HG02852 (cell line): ENCODE measurements around the gene CEACAM6.
"Not testable (repeated sequence)": the region's sequence is repeated elsewhere in the genome, so short reads cannot be mapped to it uniquely, and the experiment has no call there.

Source experiments
- ATAC-seq: cut with Tn5 transposase; IDR thresholded peaks from one replicate; pipeline ENCODE4 v1.9.1; 2021; ENCODE audit warnings: mild to moderate bottlenecking, moderate library complexity; ENCODE audit not compliant: unreplicated experiment

The CEACAM6 gene

DNA sequence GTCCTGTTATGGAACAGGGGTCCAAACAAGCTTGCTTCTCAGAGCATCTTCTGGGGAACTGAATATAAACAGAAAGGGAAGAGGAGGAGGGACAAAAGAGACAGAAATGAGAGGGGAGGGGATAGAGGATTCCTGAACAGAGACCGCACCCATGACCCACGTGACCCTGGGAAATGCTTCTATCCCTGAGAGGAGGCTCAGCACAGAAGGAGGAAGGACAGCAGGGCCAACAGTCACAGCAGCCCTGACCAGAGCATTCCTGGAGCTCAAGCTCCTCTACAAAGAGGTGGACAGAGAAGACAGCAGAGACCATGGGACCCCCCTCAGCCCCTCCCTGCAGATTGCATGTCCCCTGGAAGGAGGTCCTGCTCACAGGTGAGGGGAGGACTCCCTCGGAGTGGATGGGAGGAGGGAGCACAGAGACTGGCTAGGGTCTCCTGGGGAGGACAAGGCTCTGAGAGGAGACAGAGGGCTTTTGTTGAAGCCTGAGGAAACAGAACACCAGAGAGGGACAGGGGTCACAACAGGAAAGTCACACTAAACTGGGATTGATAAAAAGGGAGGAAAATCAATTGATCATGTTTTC, at the start of gene CEACAM6:
Gene CEACAM6, plus strand, starts transcription at position 203 of the 586 bp plus-strand sequence. Its CDS starts 109 bp downstream, at position 312.
- no peak for ATAC-seq

DNA sequence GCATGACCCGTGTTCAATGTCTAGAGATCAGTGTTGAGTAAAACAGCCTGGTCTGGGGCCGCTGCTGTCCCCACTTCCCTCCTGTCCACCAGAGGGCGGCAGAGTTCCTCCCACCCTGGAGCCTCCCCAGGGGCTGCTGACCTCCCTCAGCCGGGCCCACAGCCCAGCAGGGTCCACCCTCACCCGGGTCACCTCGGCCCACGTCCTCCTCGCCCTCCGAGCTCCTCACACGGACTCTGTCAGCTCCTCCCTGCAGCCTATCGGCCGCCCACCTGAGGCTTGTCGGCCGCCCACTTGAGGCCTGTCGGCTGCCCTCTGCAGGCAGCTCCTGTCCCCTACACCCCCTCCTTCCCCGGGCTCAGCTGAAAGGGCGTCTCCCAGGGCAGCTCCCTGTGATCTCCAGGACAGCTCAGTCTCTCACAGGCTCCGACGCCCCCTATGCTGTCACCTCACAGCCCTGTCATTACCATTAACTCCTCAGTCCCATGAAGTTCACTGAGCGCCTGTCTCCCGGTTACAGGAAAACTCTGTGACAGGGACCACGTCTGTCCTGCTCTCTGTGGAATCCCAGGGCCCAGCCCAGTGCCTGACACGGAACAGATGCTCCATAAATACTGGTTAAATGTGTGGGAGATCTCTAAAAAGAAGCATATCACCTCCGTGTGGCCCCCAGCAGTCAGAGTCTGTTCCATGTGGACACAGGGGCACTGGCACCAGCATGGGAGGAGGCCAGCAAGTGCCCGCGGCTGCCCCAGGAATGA, 48.4 kb upstream of the CEACAM6 start:
- ATAC-seq: no peak

DNA sequence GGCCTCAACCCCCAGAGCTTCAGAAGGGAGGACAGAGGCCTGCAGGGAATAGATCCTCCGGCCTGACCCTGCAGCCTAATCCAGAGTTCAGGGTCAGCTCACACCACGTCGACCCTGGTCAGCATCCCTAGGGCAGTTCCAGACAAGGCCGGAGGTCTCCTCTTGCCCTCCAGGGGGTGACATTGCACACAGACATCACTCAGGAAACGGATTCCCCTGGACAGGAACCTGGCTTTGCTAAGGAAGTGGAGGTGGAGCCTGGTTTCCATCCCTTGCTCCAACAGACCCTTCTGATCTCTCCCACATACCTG, 47.9 kb upstream of the CEACAM6 start:
- ATAC-seq: no peak

DNA sequence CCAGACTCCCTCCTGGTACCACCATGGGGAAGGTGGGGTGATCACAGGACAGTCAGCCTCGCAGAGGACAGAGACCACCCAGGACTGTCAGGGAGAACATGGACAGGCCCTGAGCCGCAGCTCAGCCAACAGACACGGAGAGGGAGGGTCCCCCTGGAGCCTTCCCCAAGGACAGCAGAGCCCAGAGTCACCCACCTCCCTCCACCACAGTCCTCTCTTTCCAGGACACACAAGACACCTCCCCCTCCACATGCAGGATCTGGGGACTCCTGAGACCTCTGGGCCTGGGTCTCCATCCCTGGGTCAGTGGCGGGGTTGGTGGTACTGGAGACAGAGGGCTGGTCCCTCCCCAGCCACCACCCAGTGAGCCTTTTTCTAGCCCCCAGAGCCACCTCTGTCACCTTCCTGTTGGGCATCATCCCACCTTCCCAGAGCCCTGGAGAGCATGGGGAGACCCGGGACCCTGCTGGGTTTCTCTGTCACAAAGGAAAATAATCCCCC, 47.4 kb upstream of the CEACAM6 start:
- no peak for ATAC-seq

DNA sequence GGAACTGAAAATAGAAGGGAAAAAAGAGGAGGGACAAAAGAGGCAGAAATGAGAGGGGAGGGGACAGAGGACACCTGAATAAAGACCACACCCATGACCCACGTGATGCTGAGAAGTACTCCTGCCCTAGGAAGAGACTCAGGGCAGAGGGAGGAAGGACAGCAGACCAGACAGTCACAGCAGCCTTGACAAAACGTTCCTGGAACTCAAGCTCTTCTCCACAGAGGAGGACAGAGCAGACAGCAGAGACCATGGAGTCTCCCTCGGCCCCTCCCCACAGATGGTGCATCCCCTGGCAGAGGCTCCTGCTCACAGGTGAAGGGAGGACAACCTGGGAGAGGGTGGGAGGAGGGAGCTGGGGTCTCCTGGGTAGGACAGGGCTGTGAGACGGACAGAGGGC, 46.8 kb upstream of the CEACAM6 start, which contains the start of gene CEACAM5:
Gene CEACAM5, plus strand, starts transcription at position 146 of the 400 bp plus-strand sequence. Its CDS starts 106 bp downstream, at position 252.
- ATAC-seq: no peak

DNA sequence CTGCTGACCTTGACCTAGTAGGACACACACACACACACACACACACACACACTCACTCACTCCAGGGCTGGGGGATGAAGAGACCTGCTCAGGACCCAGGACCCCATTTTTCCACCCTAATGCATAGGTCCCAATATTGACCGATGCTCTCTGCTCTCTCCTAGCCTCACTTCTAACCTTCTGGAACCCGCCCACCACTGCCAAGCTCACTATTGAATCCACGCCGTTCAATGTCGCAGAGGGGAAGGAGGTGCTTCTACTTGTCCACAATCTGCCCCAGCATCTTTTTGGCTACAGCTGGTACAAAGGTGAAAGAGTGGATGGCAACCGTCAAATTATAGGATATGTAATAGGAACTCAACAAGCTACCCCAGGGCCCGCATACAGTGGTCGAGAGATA, 45.8 kb upstream of the CEACAM6 start:
- ATAC-seq: not testable (repeated sequence)

DNA sequence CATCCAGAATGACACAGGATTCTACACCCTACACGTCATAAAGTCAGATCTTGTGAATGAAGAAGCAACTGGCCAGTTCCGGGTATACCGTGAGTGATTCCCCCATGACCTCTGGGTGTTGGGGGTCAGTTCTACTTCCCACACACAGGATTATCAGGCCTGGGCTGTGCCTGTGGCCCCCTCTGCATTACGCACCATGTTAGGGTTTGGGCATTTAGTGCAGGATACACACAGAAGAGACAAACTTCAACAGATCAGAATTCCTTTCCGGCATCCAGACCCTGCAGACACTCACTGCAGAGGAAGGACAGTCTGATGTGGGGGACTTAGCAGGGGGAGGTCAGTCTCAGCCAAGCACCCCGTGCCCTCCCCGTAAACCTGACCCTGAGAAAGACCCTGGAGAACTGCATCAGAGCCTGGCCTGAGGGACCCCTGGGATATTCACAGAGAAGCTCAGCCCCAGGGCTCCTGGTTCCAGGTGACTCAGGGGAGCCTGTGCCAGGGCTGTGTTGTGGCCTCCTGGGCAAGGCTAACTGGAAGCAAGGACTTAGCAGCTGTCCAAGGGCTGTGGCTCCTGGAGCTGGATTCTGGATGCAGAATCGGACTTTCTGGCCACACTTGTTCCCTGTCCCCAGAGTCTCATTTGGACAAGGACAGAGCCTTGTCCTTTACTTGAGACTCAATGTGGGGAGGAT, 45.2 kb upstream of the CEACAM6 start:
- no peak for ATAC-seq

DNA sequence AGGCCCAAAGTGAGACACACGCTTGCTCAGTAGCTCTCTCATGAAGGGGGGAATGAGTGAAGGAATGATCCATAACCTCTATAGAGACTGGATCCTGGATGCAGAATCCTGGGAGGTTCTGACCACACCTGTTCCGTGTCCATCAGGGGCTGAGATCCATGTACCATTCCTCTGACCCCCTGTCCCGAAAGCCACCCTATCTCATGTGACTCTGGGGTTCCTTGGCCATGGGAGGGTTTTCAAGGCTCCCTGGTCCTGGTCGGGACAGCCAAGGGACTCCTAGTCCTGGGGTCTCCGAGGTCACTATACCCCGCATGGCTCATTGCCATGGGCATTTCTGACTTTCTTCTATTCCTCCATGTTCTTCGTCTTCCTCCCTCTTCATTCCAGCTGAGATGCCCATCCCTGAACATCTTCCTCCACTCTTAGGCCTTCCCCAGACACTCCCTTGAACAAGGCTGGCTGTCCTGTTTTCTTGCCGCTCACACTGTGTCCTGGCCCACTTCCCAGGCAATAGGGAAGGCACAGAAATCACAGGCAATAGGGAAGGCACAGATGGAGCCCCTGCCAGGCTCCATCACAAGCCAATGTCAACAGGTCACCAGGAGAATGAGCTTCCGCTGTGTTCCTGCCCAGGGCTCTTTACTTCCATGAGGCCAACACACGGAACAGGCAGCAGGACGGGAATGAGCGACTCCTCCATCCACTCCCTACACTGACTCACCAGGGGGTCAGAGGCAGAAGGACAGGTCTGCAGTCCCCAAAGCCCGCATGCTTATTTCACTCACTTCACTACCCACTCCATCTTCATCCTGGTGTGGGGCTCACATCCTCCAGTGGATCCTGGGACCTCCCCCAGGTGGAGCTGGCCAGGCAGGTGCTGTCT, 43.7 kb upstream of the CEACAM6 start:
- no peak for ATAC-seq

DNA sequence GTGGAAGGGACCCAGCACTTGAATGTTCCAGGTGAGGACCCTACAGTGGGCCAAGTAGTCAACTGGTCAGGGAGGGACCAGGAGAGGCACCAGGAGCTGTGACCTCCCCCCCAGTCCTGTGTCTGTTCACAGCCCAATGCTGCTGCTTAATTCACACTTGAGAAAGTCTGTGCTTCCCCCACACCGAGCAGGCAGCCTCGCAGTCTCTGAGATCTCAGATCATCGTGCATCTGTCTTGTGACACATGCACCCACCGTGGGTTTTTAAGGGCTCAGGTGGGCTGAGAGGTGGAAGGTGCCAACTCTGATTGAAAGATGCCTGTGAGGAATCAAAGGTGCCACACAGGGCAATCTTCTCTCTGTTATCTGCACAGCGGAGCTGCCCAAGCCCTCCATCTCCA, 40.7 kb upstream of the CEACAM6 start:
- no peak for ATAC-seq

DNA sequence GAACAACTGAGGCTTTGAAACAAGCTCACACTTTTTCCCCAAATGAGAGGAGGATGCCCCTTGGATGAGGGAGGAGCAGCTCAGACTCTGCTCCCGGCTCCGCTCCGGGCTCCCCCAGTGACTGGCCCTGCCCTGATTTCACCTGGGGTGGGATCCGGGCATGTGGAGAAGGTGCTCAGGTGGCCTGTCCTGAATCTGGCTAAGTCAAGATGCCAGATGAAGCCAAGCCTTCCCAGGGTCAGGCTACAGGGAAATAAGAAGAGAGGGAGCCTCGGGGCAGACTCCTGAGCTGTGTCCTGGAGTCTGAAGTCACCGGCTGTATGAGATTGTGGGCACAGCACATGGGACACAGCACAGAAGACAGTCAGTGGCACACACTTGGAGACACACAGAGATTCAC, 36.6 kb upstream of the CEACAM6 start:
- no peak for ATAC-seq

DNA sequence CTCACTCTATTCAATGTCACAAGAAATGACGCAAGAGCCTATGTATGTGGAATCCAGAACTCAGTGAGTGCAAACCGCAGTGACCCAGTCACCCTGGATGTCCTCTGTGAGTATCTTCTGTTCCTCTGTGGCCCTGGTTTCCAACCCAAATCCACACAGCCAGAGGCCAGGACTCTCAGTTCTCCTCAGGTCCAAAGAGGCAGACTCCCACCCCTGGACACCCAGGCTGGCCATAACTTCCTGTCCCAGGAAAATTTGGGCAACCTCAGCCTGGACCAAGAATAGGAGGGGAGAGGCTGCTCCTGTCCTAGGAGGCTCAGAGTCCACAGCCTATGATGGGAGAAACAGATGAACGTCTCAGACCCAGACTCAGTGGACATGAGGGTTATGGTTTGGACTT, 35.2 kb upstream of the CEACAM6 start:
- ATAC-seq: no peak

DNA sequence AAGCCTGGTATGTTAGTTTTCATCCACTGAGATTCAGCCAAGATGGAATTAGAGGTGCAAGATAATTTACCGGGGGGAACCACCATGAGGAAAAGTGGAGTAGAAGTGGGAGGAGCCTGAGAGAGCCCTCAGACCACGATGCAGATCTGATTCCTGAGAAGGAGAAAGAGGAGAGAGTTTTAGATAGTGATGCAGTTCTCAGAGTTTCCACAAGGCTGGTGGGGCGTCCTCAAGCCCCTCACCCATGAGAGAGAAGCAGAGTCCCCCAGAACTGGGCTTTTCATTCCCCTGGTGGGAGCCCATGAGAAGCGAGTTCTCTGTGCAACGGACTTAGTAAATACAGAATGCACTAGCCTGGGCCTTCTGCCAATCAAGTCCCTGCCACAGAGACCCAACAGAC, 28.8 kb upstream of the CEACAM6 start:
- no peak for ATAC-seq

DNA sequence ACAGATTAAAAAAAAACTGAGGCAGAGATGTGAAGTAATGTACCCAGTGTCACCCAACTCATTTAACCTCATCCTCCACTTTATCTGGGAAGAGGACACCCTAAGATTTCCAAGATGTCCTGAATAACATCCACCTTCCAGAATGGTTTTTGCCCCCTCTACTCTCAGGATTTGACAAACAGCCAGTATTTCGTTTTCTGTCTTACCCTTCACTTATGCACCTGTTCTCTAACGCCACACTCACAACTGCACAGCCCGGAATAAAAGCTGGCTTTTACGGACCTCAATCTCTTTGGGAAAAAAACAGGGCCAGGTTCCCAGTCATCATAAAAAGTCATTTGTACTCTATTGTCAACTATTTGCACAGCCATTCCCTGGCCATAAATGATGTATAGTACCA, 21.2 kb upstream of the CEACAM6 start:
- ATAC-seq: no peak

DNA sequence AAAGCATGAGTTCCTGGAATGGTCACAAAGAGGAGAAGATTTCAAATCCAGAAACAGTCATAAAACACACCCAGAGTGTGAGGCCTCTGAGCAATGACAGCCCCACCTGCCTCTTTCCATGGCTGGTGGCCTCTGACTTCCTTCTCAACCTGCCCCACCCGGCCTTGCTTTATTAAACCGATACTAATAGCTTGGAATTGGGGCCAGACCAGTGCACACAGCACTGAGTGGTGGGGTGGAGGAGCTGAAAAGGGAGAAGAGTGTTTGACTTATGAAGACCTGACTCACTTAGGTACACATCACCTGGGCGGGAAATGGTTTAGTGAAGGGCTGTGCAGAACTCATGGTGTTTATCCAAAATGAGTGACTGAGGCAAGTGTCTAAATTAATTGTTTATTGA, 20.7 kb upstream of the CEACAM6 start:
- no peak for ATAC-seq

DNA sequence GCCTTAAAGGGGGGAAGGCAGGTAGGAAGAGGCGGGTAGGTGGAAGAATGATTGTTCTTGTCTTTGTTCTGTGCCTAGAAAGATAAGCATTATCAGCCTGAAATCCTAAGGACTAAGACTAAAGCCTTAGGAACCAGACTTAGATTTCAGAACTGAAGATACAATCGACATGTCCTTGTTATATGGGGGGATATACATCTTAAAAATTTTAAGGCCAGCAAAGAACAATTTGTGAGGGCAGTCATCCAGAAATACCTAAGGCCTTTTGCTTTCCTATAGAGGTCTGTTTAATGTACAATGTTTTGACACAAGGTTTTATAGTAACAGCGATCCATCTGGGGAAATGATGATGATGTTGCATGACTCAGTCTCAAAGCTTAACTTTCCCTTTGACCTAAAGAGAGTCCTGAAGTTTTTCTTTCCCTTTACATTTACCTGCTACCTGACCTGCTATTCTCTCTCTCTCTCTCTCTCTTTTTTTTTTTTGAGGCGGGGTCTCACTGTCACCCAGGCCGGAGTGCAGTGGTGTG, 20.2 kb upstream of the CEACAM6 start:
- no peak for ATAC-seq

DNA sequence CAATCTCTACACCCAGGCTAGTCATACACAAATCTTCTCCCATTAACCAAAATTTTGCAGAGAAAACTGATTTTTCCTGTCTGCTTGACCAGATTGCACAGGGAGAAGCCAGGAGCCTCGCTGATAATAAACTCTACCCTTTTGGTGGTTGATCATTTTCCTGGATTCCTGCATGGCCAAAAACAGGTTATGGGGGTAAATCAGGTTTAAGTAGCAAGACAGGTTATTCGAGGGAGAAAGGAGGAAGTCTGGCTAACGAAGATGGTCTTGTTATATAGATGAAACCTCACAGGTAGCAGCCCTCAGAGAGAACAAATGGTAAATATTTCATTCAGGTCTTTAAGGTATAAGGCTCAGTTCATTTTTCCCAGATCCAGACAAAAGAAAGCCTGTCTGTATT, 16.0 kb upstream of the CEACAM6 start:
- no peak for ATAC-seq

DNA sequence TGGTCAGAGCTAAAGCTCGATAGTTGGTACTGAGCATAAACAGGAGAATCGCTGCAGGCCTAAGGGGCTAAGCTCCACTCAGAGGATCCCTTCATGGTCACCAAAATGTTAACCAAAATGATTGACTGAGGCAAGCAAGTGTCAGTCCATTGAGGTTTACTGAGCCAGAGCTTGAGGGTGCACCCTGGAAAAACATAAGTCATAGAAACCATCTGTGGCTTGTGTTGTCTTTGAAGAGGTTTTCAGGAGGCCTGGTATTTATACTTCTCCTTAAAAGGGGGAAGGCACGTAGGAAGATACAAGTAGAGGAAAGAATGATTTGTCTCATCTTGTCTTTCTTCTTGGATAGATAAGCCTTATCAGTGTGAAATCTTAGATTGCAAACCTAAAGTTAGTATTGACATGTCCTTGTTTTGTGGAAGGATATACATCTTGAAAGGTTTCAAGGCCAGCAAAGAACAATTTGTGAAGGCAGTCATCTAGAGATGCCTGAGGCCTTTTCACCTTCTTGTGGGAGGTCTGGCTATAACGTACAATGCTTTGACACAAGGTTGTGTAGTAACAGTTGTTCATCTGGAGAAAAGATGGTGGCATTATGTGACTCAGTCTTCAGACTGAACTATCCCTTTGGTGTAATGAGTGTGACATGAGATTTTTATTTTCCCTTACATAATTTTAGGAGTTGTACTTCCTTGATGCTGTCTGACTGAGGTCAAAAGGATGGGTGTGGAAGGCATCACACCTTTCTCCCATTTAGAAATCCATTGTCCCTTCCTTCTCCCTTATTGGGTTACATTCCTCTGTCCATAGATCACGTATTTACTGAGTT, 14.7 kb upstream of the CEACAM6 start:
- no peak for ATAC-seq

DNA sequence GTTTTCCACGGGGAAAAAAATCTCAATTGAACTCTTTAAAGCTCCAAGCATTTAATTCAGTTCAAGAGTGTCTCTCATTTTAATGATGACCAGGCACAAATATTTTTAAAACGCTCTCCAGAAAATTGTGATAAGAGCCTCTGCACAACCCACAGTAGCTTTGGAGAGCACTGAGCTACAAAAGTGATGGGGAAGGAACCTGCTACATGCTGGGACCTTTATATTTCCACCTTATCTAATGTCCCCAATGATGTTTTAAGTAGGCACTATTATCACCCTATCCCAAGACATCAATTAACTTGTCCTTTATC, 14.1 kb upstream of the CEACAM6 start:
- ATAC-seq: no peak

DNA sequence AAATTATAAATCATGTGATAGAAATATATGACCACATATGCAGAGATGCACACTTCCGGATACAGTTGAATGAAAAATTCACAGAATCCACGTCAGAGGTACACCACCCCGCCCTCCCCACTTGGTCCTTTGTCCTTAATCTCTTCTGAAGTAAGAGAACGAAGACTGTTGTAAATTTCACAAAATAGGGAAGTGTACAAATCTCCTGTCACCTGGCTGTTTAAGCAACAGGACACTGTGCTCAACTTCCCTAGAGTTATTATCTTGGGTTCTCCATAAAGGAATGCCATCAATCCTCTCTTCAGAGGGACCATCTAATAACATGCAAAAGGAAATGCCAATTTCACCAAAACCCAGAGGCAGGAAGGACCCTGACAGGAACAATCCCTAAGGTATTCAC, 10.5 kb upstream of the CEACAM6 start:
- no peak for ATAC-seq

DNA sequence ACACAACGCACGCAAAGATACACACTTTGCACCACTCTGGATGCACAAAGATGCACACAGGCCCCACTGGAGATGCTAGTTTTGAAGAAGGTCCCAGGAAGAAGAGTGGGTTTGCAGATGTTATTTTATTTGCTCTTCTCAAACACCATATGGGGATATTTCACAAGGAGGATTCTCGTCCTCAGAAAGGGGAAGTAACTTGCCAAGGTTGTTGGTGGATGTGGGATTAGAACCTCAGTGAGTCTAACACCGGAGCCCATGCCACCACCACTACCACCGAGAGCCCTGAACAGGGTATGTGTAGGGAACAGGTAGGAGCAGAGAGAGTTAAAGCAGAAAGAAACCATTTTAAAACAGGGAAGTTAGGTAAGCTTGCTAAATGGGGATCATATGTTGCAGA, 9.6 kb upstream of the CEACAM6 start:
- no peak for ATAC-seq
